Coronary artery (tissue), 2 donors: ENCODE results near the gene TMEM14A.
"Not testable (repeated sequence)": the region's sequence is repeated elsewhere in the genome, so short reads cannot be mapped to it uniquely, and the experiment has no call there.

Experiments used
- DNase-seq: peaks from one replicate; pipeline ENCODE4 v3.0.0-alpha.2; 2017; ENCODE audit warnings: low spot score
- H3K27ac ChIP-seq, 2 donors: fragments of 200-600 bp; sonication (generic); one replicate each; pipeline ENCODE4 v1.5.1; 2016 to 2019
- H3K4me3 ChIP-seq: fragments of 200-600 bp; sonication (generic); 2 replicates; pipeline ENCODE4 v1.5.1; 2016; ENCODE audit warnings: mild to moderate bottlenecking, moderate library complexity
- CTCF ChIP-seq: fragments of 200-600 bp; sonication (generic); IDR thresholded peaks from one replicate; pipeline ENCODE4 v1.5.1; 2019; ENCODE audit warnings: antibody characterized with exemption

The TMEM14A gene

GRCh38 chr6:52691718-52692117 lies 20.8 kb downstream of the TMEM14A start:
- DNase-seq = no peak
- no peak for TF ChIP-seq CTCF
- no peak overlapping the region for H3K27ac ChIP-seq
- H3K4me3 ChIP-seq = no peak overlapping the region

DNA sequence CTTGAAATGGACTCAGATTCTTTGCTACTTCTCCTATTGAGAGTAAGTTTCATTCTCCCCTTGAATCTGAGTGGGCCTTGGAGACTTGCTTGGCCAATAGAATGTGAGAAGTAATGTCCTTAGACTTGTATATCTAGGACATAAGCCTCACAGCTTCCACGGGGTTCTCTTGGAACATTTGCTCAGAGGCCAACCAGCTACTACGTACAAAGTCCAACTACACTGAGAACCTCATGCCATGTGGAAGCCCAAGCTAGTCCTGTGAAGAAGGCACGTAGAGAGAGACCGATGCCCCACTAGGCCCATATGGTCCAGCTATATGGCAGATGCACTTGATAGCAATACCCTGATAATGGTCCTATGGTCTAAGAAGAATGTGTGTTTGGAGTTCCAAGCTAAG lies 22.9 kb downstream of the TMEM14A start:
- H3K27ac ChIP-seq = no peak overlapping the region

DNA sequence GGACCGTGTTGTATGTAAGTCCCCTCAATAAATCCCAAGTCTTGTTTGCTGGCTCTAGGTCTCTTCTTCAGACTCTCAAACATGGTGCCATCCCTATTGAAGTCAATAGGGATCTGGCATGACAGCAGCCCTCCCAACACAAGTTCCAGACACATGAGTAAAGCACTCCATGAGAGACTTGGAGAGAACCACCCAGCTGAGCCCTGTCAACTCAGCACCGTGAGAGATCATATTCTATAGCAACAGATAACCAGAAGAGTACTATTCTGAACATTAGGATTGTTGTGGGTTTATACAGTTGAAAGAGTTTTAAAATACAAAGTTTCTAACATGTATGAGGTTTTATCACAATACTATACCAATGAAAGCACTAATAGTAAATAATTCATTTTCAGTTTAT lies 23.5 kb downstream of the TMEM14A start:
- no peak for TF ChIP-seq CTCF
- DNase-seq = no peak

More for the DNA sequence above, 22.9 kb downstream of the TMEM14A start:
- DNase-seq = no peak
- no peak for TF ChIP-seq CTCF
- H3K4me3 ChIP-seq = no peak overlapping the region

GRCh38 chr6:52696418-52696817 lies 25.5 kb downstream of the TMEM14A start:
- Histone ChIP-seq H3K27ac (no peak overlapping the region), H3K4me3 (no peak overlapping the region)
- no peak for DNase-seq
- TF ChIP-seq CTCF = no peak

More for the DNA sequence above, 23.5 kb downstream of the TMEM14A start:
- no peak overlapping the region for H3K27ac ChIP-seq
- H3K4me3 ChIP-seq = no peak overlapping the region

DNA sequence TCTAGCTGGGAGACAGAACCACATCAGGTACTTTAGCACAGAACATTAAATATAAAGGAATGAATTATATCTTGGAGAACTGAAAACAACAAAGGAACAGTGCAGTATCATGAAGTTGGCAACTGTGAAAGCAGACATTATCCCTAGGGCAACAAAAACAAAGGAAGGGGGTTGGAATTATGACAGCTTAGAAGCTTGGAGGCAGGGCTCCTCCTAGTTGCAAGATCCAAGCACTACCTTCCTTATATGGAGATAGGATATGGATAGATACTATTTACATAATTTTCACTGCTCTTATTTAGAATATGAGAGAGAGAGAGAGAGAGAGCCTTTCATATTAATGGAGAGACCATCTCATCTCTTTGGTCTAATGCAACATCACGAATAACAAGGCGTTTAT lies 27.0 kb downstream of the TMEM14A start:
- Histone ChIP-seq H3K27ac (no peak overlapping the region), H3K4me3 (no peak overlapping the region)
- no peak for DNase-seq
- TF ChIP-seq CTCF = no peak

GRCh38 chr6:52704060-52704459 lies 33.1 kb downstream of the TMEM14A start:
- Histone ChIP-seq H3K27ac (no peak overlapping the region), H3K4me3 (no peak overlapping the region)
- no peak for TF ChIP-seq CTCF
- DNase-seq = no peak

DNA sequence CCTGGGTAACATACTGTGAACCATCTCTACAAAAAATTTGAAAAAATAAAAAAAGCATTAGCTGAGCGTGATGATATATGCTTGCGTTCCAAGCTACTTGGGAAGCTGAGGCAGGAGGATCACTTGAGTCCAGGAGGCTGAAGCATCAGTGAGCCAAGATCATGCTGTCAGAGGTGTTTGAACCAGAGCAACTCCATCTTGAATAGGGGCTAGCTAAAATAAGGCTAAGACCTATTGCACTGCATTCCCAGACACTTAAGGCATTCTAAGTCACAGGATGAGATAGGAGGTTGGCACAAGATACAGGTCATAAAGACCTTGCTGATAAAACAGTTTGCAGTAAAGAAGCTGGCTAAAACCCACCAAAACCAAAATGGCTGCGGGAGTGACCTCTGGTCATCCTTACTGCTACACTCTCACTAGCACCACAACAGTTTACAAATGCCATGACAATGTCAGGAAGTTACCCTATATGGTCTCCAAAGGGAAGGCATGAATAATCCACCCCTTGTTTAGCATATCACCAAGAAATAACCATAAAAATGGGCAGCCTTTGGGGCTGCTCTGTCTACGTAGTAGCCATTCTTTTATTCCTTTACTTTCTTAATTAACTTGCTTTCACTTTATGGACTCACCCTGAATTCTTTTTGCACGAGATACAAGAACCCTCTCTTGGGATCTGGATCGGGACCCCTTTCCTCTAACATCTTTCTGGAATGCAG lies 34.0 kb downstream of the TMEM14A start:
- DNase-seq, H3K27ac ChIP-seq, H3K4me3 ChIP-seq: not testable (repeated sequence)
